Stimulated activated CD4-positive, alpha-beta T cell treated with anti-CD3 and anti-CD28 coated beads, Interleukin-4, amount 100 ng/mL, for 1 hour (primary cell): ENCODE measurements around the gene ZMAT5.

Experiments
- DNase-seq: peaks from one replicate; pipeline ENCODE4 v3.0.0-alpha.2; 2020

ZMAT5 gene

GRCh38 chr22:29751669-29752068 lies 15.1 kb downstream of the ZMAT5 start:
- DNase-seq, result no peak

GRCh38 chr22:29750559-29751538 lies 16.0 kb downstream of the ZMAT5 start:
- DNase-seq, result no peak

- DNase-seq, result no peak
Measured at GRCh38 chr22:29750029-29750428, 16.8 kb downstream of the ZMAT5 start.

GRCh38 chr22:29748248-29748893 lies 18.4 kb downstream of the ZMAT5 start:
- DNase-seq, result no peak

- DNase-seq, result no peak
Measured at GRCh38 chr22:29747832-29748231, 19.0 kb downstream of the ZMAT5 start.

GRCh38 chr22:29744902-29745301 lies 21.9 kb downstream of the ZMAT5 start:
- DNase-seq, result no peak

GRCh38 chr22:29742326-29742725 lies 24.5 kb downstream of the ZMAT5 start:
- DNase-seq, result no peak

- DNase-seq, result no peak
Measured at GRCh38 chr22:29741926-29742325, 24.9 kb downstream of the ZMAT5 start.

GRCh38 chr22:29740216-29740615 lies 26.6 kb downstream of the ZMAT5 start:
- no peak for DNase-seq

- no peak for DNase-seq
Measured at GRCh38 chr22:29739346-29739875, 27.4 kb downstream of the ZMAT5 start.

- DNase-seq, result no peak
Measured at GRCh38 chr22:29738118-29738815, 28.5 kb downstream of the ZMAT5 start.

- DNase-seq, result no peak
Measured at GRCh38 chr22:29737251-29738117, 29.3 kb downstream of the ZMAT5 start.

- DNase-seq, result no peak
Measured at GRCh38 chr22:29735416-29735815, 31.4 kb downstream of the ZMAT5 start.

GRCh38 chr22:29734838-29735237 lies 32.0 kb downstream of the ZMAT5 start:
- DNase-seq, result no peak

- DNase-seq, result no peak
Measured at GRCh38 chr22:29734406-29734805, 32.4 kb downstream of the ZMAT5 start.

- no peak for DNase-seq
Measured at GRCh38 chr22:29733362-29734201, 33.2 kb downstream of the ZMAT5 start.

- DNase-seq, result no peak
Measured at GRCh38 chr22:29732883-29733282, 33.9 kb downstream of the ZMAT5 start.

GRCh38 chr22:29731058-29731850 lies 35.6 kb downstream of the ZMAT5 start:
- DNase-seq, result no peak

- DNase-seq, result no peak
Measured at GRCh38 chr22:29729161-29729560, 37.6 kb downstream of the ZMAT5 start.

GRCh38 chr22:29727131-29727523 lies 39.7 kb downstream of the ZMAT5 start:
- no peak for DNase-seq
